ENCODE results near the gene LDLRAD3. TPM values are rescaled to one million over a fixed set of nuclear protein-coding genes. Genes with fewer than 3 reads are reported as not detected.

LDLRAD3 gene
- total RNA-seq, 1 experiment from 2014 or later = 28.1 TPM

GRCh38 chr11:36219996-36220395 lies 276.1 kb downstream of the LDLRAD3 start:
- Histone ChIP-seq H3K36me3 (ENCODE audit: control insufficient read depth, insufficient read depth, low read length) (no peaks in the 10 kb centered on the region), H3K9me3 (ENCODE audit: control insufficient read depth, insufficient read depth, low read depth, low read length) (peaks cover 10% of the 10 kb centered on the region; the same call in 1 of the 2 replicates), H3K27ac (ENCODE audit: low read length) (no peak overlapping the region), H3K4me3 (ENCODE audit: low read depth in 2 of 2, low read length in 2 of 2) (no peak overlapping the region), H3K27me3 (ENCODE audit: control insufficient read depth, insufficient read depth, low read length) (no peaks in the 10 kb centered on the region), H3K4me1 (ENCODE audit: control insufficient read depth, insufficient read depth, low read length) (no peaks in the 10 kb centered on the region)
- CTCF ChIA-PET = no interaction called here
- intact Hi-C loops (cut with micrococcal nuclease; ENCODE audit: unreplicated experiment) = no loop called here
- in situ Hi-C loops (cut with HindIII; ENCODE audit: low pct_unique_long_range_greater_than_20kb, low sequenced_read_pairs) = no loop called here
- no peak for DNase-seq (ENCODE audit: low read depth, low spot score)
- POLR2A ChIA-PET = no interaction called here
- ATAC-seq = no peak
- TF ChIP-seq POLR2AphosphoS5 (IDR thresholded peaks at IDR 0.05; ENCODE audit: low read depth, low read length) (no peak), CTCF (IDR thresholded peaks at IDR 0.05) (no peak), TCF7L2 (IDR thresholded peaks at IDR 0.05; ENCODE audit: low read depth, low read length) (no peak), REST (IDR thresholded peaks at IDR 0.05; ENCODE audit: insufficient read depth in 1 of 2, low read depth in 2 of 2, low read length in 1 of 2) (no peak), SIN3A (IDR thresholded peaks at IDR 0.05; ENCODE audit: borderline replicate concordance, insufficient read depth, low read depth, low read length) (no peak)
- BruUV-seq (replicated peaks) = no TSS peak

- Histone ChIP-seq H3K9me3 (ENCODE audit: control insufficient read depth, insufficient read depth, low read depth, low read length) (peaks cover 10% of the 10 kb centered on the region; the same call in 1 of the 2 replicates), H3K4me1 (ENCODE audit: control insufficient read depth, insufficient read depth, low read length) (no peaks in the 10 kb centered on the region), H3K27ac (ENCODE audit: low read length) (no peak overlapping the region), H3K4me3 (ENCODE audit: low read depth in 2 of 2, low read length in 2 of 2) (no peak overlapping the region), H3K27me3 (ENCODE audit: control insufficient read depth, insufficient read depth, low read length) (no peaks in the 10 kb centered on the region), H3K36me3 (ENCODE audit: control insufficient read depth, insufficient read depth, low read length) (no peaks in the 10 kb centered on the region)
- ATAC-seq = no peak
- DNase-seq (ENCODE audit: low read depth, low spot score) = no peak
- in situ Hi-C loops (cut with HindIII; ENCODE audit: low pct_unique_long_range_greater_than_20kb, low sequenced_read_pairs) (no loop called here), intact Hi-C loops (cut with micrococcal nuclease; ENCODE audit: unreplicated experiment) (no loop called here)
- TF ChIP-seq CTCF (IDR thresholded peaks at IDR 0.05) = no peak
- no peak for TF ChIP-seq SIN3A (IDR thresholded peaks at IDR 0.05; ENCODE audit: borderline replicate concordance, insufficient read depth, low read depth, low read length)
- TF ChIP-seq REST (IDR thresholded peaks at IDR 0.05; ENCODE audit: insufficient read depth in 1 of 2, low read depth in 2 of 2, low read length in 1 of 2) = no peak
- TF ChIP-seq POLR2AphosphoS5 (IDR thresholded peaks at IDR 0.05; ENCODE audit: low read depth, low read length) = no peak
- no peak for TF ChIP-seq TCF7L2 (IDR thresholded peaks at IDR 0.05; ENCODE audit: low read depth, low read length)
- CTCF ChIA-PET = no interaction called here
- POLR2A ChIA-PET = no interaction called here
- BruUV-seq (replicated peaks) = no TSS peak
These were observed 279.2 kb downstream of the LDLRAD3 start for GRCh38 chr11:36222831-36223635.

All from Panc1 (cell line).